ENCODE results near the gene SCAF4. TPM values are rescaled to one million over a fixed set of nuclear protein-coding genes. Genes with fewer than 3 reads are reported as not detected.
"Not testable (repeated sequence)": the region's sequence is repeated elsewhere in the genome, so short reads cannot be mapped to it uniquely, and the experiment has no call there.

SCAF4 gene
- total RNA-seq, 1 donor from 2014 or later = 23.1 TPM

GRCh38 chr21:31774031-31774430, 42.1 kb upstream of the SCAF4 start:
- Mint-ChIP-seq H3K27ac (ENCODE audit: unreplicated experiment) (no peak overlapping the region), H3K4me3 (ENCODE audit: unreplicated experiment) (no peak overlapping the region), H3K4me1 (ENCODE audit: low read depth) (peaks cover 2% of the 10 kb centered on the region), H3K27me3 (ENCODE audit: low read depth) (no peaks in the 10 kb centered on the region), H3K9me3 (ENCODE audit: low read depth) (no peaks in the 10 kb centered on the region), H3K36me3 (ENCODE audit: low read depth) (peaks cover 1% of the 10 kb centered on the region)
- TF ChIP-seq CTCF (IDR thresholded peaks at IDR 0.05) = no peak
- no peak for DNase-seq (ENCODE audit: low spot score)

- Mint-ChIP-seq H3K36me3 (ENCODE audit: low read depth) (peaks cover 1% of the 10 kb centered on the region), H3K9me3 (ENCODE audit: low read depth) (no peaks in the 10 kb centered on the region), H3K4me1 (ENCODE audit: low read depth) (peaks cover 3% of the 10 kb centered on the region), H3K27ac (ENCODE audit: unreplicated experiment) (no peak overlapping the region), H3K27me3 (ENCODE audit: low read depth) (no peaks in the 10 kb centered on the region), H3K4me3 (ENCODE audit: unreplicated experiment) (no peak overlapping the region)
- TF ChIP-seq CTCF (IDR thresholded peaks at IDR 0.05) = no peak
- DNase-seq (ENCODE audit: low spot score) = no peak
These were observed 41.0 kb upstream of the SCAF4 start for GRCh38 chr21:31772674-31773555.

- Mint-ChIP-seq H3K27me3 (ENCODE audit: low read depth) (no peaks in the 10 kb centered on the region), H3K4me3 (ENCODE audit: unreplicated experiment) (no peak overlapping the region), H3K9me3 (ENCODE audit: low read depth) (no peaks in the 10 kb centered on the region), H3K4me1 (ENCODE audit: low read depth) (peaks cover 3% of the 10 kb centered on the region), H3K27ac (ENCODE audit: unreplicated experiment) (no peak overlapping the region), H3K36me3 (ENCODE audit: low read depth) (no peaks in the 10 kb centered on the region)
- no peak for DNase-seq (ENCODE audit: low spot score)
- TF ChIP-seq CTCF (IDR thresholded peaks at IDR 0.05) = no peak
These were observed 39.8 kb upstream of the SCAF4 start for GRCh38 chr21:31771685-31772084.

GRCh38 chr21:31768710-31769109, 36.8 kb upstream of the SCAF4 start:
- Mint-ChIP-seq H3K36me3 (ENCODE audit: low read depth) (no peaks in the 10 kb centered on the region), H3K4me3 (ENCODE audit: unreplicated experiment) (no peak overlapping the region), H3K27ac (ENCODE audit: unreplicated experiment) (no peak overlapping the region), H3K4me1 (ENCODE audit: low read depth) (peaks cover 3% of the 10 kb centered on the region), H3K9me3 (ENCODE audit: low read depth) (no peaks in the 10 kb centered on the region), H3K27me3 (ENCODE audit: low read depth) (no peaks in the 10 kb centered on the region)
- no peak for TF ChIP-seq CTCF (IDR thresholded peaks at IDR 0.05)
- DNase-seq (ENCODE audit: low spot score) = no peak

- H3K27me3 Mint-ChIP-seq (ENCODE audit: low read depth) = peaks cover 2% of the 10 kb centered on the region
- DNase-seq (ENCODE audit: low spot score) = no peak
- no peaks in the 10 kb centered on the region for H3K9me3 Mint-ChIP-seq (ENCODE audit: low read depth)
- TF ChIP-seq CTCF (IDR thresholded peaks at IDR 0.05) = no peak
- no peak overlapping the region for H3K4me3 Mint-ChIP-seq (ENCODE audit: unreplicated experiment)
- no peak overlapping the region for H3K27ac Mint-ChIP-seq (ENCODE audit: unreplicated experiment)
- peaks cover 3% of the 10 kb centered on the region for H3K4me1 Mint-ChIP-seq (ENCODE audit: low read depth)
- H3K36me3 Mint-ChIP-seq (ENCODE audit: low read depth) = no peaks in the 10 kb centered on the region
These were observed 35.0 kb upstream of the SCAF4 start for GRCh38 chr21:31766899-31767298.

GRCh38 chr21:31765850-31766249, 33.9 kb upstream of the SCAF4 start:
- H3K27me3 Mint-ChIP-seq (ENCODE audit: low read depth); H3K27ac Mint-ChIP-seq (ENCODE audit: unreplicated experiment); H3K4me1 Mint-ChIP-seq (ENCODE audit: low read depth); DNase-seq (ENCODE audit: low spot score); H3K4me3 Mint-ChIP-seq (ENCODE audit: unreplicated experiment); H3K9me3 Mint-ChIP-seq (ENCODE audit: low read depth); H3K36me3 Mint-ChIP-seq (ENCODE audit: low read depth): not testable (repeated sequence)
